Prostate gland (tissue), 2 donors: ENCODE measurements around the gene CCDC174.

Experiments used
- POLR2A ChIP-seq: fragments of 450-650 bp; IDR thresholded peaks from one replicate; pipeline ENCODE4 v1.6.1; 2016; ENCODE audit warnings: antibody characterized with exemption, mild to moderate bottlenecking
- POLR2AphosphoS5 ChIP-seq: sonication (generic); formaldehyde crosslinking; IDR thresholded peaks from one replicate; pipeline ENCODE4 v1.6.1; 2017; ENCODE audit warnings: antibody characterized with exemption
- TF ChIP-seq, protein P1 (sequence below), 4 experiments: fragments of 200-600 bp in 2 of 4; fragments of 450-650 bp in 2 of 4; sonication (generic) in 2 of 4; IDR thresholded peaks; 1 replicate in 3 of 4; 2 replicates in 1 of 4; pipeline ENCODE4 v1.5.1; 2016 to 2019; ENCODE audit warnings: antibody characterized with exemption in 4 of 4, mild to moderate bottlenecking in 2 of 4, moderate library complexity in 2 of 4

- TF ChIP-seq, protein P1, sequence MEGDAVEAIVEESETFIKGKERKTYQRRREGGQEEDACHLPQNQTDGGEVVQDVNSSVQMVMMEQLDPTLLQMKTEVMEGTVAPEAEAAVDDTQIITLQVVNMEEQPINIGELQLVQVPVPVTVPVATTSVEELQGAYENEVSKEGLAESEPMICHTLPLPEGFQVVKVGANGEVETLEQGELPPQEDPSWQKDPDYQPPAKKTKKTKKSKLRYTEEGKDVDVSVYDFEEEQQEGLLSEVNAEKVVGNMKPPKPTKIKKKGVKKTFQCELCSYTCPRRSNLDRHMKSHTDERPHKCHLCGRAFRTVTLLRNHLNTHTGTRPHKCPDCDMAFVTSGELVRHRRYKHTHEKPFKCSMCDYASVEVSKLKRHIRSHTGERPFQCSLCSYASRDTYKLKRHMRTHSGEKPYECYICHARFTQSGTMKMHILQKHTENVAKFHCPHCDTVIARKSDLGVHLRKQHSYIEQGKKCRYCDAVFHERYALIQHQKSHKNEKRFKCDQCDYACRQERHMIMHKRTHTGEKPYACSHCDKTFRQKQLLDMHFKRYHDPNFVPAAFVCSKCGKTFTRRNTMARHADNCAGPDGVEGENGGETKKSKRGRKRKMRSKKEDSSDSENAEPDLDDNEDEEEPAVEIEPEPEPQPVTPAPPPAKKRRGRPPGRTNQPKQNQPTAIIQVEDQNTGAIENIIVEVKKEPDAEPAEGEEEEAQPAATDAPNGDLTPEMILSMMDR (IDR thresholded peaks at IDR 0.05): no peak
- TF ChIP-seq POLR2A (no peak), POLR2AphosphoS5 (no peak)
Observed at GRCh38 chr3:14620512-14620911, 31.1 kb upstream of the CCDC174 start.
